ENCODE results near the gene CD7. TPM values are rescaled to one million over a fixed set of nuclear protein-coding genes. Genes with fewer than 3 reads are reported as not detected.

The CD7 gene
- total RNA-seq, 4 donors from 2014 or later, result 11.6 to 15.4 (median 15.2) TPM; not detected in 1

DNA sequence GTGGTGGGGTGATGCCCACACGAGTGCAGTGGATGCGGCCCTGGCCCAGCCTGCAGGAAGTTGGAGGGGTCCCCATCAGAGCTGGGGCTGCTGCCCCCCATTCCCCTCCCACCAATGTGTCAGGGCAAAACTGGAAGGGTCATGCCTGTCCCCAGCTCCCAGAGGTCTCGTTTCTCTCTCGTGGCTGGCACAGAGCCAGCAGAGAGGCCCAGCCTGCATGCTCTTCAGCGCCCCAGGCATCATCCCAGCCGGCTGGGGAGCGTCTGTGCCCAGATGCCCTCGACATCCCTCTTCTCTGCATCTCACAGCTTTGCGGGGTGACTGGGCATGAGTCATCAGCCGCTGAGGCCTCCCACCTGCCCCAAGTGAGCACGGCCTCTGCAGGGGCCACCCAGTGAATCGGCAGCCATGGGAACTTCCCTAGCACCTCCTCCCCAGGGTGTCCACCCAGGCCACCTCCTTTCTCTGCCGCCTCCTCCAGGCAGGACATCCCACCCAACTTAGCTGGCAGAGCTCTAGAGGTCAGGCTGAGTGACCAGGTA lies 34.1 kb downstream of the CD7 start:
- DNase-seq, result no peak
- no peaks in the 10 kb centered on the region for H3K36me3 ChIP-seq
- H3K27me3 ChIP-seq, result no peaks in the 10 kb centered on the region
- no peak overlapping the region for H3K27ac ChIP-seq
- no peak overlapping the region for H3K4me3 ChIP-seq
- H3K9me3 ChIP-seq, result no peaks in the 10 kb centered on the region
- no peak for TF ChIP-seq POLR2A (IDR thresholded peaks at IDR 0.05)
- TF ChIP-seq, protein P1, sequence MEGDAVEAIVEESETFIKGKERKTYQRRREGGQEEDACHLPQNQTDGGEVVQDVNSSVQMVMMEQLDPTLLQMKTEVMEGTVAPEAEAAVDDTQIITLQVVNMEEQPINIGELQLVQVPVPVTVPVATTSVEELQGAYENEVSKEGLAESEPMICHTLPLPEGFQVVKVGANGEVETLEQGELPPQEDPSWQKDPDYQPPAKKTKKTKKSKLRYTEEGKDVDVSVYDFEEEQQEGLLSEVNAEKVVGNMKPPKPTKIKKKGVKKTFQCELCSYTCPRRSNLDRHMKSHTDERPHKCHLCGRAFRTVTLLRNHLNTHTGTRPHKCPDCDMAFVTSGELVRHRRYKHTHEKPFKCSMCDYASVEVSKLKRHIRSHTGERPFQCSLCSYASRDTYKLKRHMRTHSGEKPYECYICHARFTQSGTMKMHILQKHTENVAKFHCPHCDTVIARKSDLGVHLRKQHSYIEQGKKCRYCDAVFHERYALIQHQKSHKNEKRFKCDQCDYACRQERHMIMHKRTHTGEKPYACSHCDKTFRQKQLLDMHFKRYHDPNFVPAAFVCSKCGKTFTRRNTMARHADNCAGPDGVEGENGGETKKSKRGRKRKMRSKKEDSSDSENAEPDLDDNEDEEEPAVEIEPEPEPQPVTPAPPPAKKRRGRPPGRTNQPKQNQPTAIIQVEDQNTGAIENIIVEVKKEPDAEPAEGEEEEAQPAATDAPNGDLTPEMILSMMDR (IDR thresholded peaks at IDR 0.05), result no peak
- peaks cover 0 to 26% (median 2%) of the 10 kb centered on the region in 4 donors for H3K4me1 ChIP-seq

DNA sequence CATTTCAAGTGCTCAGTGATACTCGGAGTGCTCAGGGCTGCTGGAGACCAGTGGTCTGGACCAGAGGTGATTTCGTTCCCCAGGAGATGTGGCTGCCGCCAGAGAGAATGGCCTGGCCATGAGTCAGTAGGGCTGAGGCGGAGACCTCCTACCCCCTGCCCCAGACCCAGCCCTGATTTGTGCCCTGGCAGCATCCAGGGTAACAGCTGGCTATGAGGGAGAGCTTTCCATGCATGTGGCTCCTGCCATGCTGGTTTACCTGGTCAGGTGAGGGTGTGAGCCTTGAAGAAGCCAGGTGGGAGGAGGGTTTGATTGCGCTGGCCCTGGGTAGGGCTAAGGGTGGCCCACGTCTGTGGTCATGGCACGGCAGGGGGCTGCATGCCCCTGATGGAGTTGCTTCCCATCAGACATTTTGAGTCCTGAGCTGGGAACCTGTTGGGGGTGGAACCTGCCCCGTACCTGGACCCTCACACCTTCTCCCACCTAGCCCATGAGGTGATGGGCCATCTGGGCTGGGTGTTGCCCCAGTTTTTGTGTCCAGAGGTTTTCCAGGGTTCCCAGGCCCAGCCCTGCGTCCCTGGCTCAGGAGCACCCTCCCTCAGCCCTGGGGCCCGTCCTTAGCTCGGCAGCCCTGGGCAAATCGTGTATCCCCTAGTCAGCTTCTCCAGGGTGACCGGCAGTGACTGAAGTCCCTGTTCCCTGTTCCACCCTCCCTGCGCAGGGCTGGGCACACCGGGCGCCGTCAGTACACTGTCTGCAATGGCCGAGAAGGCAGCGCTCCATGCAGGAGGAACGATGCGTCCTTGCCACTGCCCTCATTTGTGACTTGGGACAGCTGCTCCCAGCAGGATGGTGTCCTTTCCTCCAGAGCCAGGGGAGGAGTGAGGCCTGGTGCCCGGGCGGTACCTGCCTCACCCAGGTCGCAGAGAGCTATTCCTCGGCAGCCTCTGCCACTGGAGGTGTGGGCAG lies 34.9 kb downstream of the CD7 start:
- Histone ChIP-seq H3K4me1 (peaks cover 0 to 20% (median 2%) of the 10 kb centered on the region in 4 donors), H3K9me3 (no peaks in the 10 kb centered on the region), H3K27ac (peak overlapping the region in 1 of 4 donors; percentile 32), H3K36me3 (no peaks in the 10 kb centered on the region), H3K4me3 (no peak overlapping the region), H3K27me3 (no peaks in the 10 kb centered on the region)
- no peak for TF ChIP-seq POLR2A (IDR thresholded peaks at IDR 0.05)
- TF ChIP-seq, protein P1 (IDR thresholded peaks at IDR 0.05), result no peak
- no peak for DNase-seq

DNA sequence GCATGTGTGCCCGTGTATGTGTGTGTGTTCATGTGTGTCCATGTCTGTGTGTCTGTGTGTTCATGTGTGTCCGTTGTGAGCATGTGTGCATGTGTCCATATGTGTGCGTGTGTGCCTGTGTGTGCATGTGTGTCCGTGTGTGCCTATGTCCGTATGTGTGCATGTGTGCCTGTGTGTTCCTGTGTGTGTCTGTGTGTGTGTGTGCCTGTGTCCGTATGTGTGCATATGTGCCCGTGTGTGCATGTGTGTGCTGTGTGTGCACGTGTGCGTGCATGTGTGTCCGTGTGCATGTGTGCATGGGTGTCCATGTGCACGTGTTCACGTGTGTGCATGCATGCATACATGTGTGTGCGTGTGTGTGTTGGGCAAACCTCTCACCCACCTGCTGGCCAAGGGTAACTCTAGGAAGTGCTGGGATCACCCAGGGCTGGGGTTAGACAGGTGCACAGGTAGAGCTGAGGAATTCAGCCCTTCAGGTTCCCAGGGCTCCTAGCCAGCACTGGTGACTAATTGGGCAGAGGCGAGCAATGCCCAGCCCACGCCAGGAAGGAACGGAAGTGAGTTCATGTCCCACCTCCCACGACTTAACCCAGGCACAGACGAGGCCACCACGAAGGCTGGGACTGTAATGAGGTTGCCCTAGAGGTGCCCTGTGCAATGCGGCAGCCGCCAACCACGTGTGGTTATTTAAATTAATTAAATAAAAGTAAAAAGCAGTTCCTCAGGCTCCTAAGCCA lies 35.7 kb downstream of the CD7 start:
- Histone ChIP-seq H3K4me3 (no peak overlapping the region), H3K27me3 (no peaks in the 10 kb centered on the region), H3K9me3 (no peaks in the 10 kb centered on the region), H3K36me3 (no peaks in the 10 kb centered on the region), H3K4me1 (peaks cover 0 to 13% (median 2%) of the 10 kb centered on the region in 4 donors), H3K27ac (peak overlapping the region in 1 of 4 donors; percentile 32)
- TF ChIP-seq POLR2A (IDR thresholded peaks at IDR 0.05), result no peak
- TF ChIP-seq, protein P1 (IDR thresholded peaks at IDR 0.05), result no peak
- peak in 2 of 3 donors; percentile 62 to 75 for DNase-seq

DNA sequence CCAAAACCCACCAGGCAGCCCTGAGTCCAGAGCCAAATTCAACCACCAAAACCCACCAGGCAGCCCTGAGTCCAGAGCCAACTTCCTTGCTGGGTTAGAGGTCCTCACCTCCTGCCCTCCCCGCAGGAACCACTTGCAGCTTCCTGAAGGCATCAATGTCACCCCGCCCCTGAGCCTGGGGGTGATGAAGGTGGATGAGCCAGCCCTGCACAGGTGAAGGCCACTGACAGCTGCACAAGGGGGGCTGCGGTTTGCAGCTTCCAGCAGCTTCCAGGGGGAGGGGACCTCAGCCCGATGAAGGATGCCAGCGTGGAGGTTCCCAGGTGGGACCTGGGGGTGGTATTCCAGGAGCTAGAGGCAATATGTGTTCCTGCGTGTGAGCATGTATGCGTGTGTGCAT lies 36.3 kb downstream of the CD7 start:
- Histone ChIP-seq H3K4me1 (peaks cover 0 to 13% (median 2%) of the 10 kb centered on the region in 4 donors), H3K4me3 (no peak overlapping the region), H3K36me3 (no peaks in the 10 kb centered on the region), H3K27me3 (no peaks in the 10 kb centered on the region), H3K27ac (no peak overlapping the region), H3K9me3 (no peaks in the 10 kb centered on the region)
- no peak for DNase-seq
- no peak for TF ChIP-seq POLR2A (IDR thresholded peaks at IDR 0.05)
- TF ChIP-seq, protein P1 (IDR thresholded peaks at IDR 0.05), result no peak

DNA sequence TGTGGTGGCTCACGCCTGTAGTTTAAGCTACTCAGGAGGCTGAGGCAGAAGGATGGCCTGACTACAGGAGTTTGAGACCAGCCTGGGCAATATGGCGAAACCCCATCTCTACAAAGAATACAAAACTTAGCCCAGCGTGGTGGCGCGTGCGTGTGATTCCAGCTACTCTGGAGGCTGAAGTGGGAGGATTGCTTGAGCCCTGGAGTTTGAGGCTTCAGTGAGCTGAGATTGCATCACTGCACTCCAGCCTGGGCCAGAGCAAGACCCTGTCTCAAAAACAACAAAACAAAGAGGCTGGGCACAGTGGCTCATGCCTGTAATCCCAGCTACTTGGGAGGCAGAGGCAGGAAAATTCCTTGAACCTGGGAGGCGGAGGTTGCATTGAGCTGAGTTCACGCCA lies 36.9 kb downstream of the CD7 start:
- no peak overlapping the region for H3K27ac ChIP-seq
- no peak for DNase-seq
- H3K4me3 ChIP-seq, result no peak overlapping the region
- TF ChIP-seq, protein P1 (IDR thresholded peaks at IDR 0.05), result no peak
- no peak for TF ChIP-seq POLR2A (IDR thresholded peaks at IDR 0.05)
- H3K9me3 ChIP-seq, result no peaks in the 10 kb centered on the region
- no peaks in the 10 kb centered on the region for H3K27me3 ChIP-seq
- no peaks in the 10 kb centered on the region for H3K36me3 ChIP-seq
- H3K4me1 ChIP-seq, result peaks cover 0 to 13% (median 2%) of the 10 kb centered on the region in 4 donors
